ENCODE measurements around the gene PCDHGA7.
"Not testable (repeated sequence)": the region's sequence is repeated elsewhere in the genome, so short reads cannot be mapped to it uniquely, and the experiment has no call there.

Gene PCDHGA7

DNA sequence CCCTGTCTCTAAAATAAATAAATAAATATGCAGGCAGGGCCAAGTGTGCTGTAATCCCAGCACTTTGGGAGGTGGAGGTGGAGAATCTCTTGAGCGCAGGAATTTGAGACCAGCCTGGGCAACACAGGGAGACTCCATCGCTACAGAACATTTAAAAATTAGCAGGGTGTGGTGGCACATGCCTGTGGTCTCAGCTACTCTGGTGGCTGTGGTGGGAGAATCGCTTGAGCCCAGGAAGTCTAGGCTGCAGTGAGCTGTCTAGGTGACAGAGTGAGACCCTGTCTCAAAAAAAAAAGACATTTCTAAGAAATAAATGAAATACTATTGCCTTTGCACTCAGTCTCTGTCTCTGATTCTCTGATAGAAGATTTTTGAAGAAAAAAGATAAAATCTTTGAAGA lies 29.0 kb downstream of the PCDHGA7 start:
- Histone ChIP-seq H3K4me3 (ENCODE audit: low read depth, low read length) (no peak overlapping the region), H3K9me3 (ENCODE audit: control insufficient read depth, insufficient read depth, low read length) (no peaks in the 10 kb centered on the region), H3K4me1 (ENCODE audit: control insufficient read depth, insufficient read depth, low read length) (no peaks in the 10 kb centered on the region), H3K36me3 (ENCODE audit: control insufficient read depth, insufficient read depth, low read length) (no peaks in the 10 kb centered on the region), H3K27me3 (ENCODE audit: control insufficient read depth, insufficient read depth, low read length) (peaks cover 14% of the 10 kb centered on the region), H3K9ac (ENCODE audit: low read depth, low read length) (no peak overlapping the region)

GRCh38 chr5:141412854-141413539 lies 30.5 kb downstream of the PCDHGA7 start, which contains the start of gene PCDHGA10:
PCDHGA10 (plus strand) TSS chr5:141412987; CDS start chr5:141413176, 189 bp downstream.
- Histone ChIP-seq H3K9me3 (ENCODE audit: control insufficient read depth, insufficient read depth, low read length) (no peaks in the 10 kb centered on the region), H3K36me3 (ENCODE audit: control insufficient read depth, insufficient read depth, low read length) (no peaks in the 10 kb centered on the region), H3K4me3 (ENCODE audit: low read depth, low read length) (peak within 1 kb of the TSS; percentile 59), H3K9ac (ENCODE audit: low read depth, low read length) (peak within 1 kb of the TSS; percentile 28), H3K27me3 (ENCODE audit: control insufficient read depth, insufficient read depth, low read length) (peaks cover 15% of the 10 kb centered on the region), H3K4me1 (ENCODE audit: control insufficient read depth, insufficient read depth, low read length) (no peaks in the 10 kb centered on the region)

DNA sequence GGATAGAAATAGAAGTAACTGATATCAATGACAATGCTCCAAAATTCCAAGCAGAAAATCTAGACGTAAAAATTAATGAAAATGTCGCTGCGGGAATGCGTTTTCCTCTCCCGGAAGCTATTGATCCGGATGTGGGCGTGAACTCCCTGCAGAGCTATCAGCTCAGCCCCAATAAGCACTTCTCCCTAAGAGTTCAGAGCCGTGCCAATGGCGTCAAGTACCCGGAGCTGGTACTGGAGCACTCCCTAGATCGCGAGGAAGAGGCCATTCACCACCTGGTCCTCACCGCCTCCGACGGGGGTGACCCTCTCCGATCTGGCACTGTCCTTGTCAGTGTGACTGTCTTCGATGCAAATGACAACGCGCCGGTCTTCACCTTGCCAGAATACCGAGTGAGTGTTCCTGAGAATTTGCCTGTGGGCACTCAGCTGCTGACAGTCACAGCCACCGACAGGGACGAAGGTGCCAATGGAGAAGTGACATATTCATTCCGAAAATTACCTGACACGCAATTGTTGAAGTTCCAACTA lies 31.1 kb downstream of the PCDHGA7 start:
- peak overlapping the region; percentile 59 for H3K4me3 ChIP-seq (ENCODE audit: low read depth, low read length)
- peak overlapping the region; percentile 28 for H3K9ac ChIP-seq (ENCODE audit: low read depth, low read length)

DNA sequence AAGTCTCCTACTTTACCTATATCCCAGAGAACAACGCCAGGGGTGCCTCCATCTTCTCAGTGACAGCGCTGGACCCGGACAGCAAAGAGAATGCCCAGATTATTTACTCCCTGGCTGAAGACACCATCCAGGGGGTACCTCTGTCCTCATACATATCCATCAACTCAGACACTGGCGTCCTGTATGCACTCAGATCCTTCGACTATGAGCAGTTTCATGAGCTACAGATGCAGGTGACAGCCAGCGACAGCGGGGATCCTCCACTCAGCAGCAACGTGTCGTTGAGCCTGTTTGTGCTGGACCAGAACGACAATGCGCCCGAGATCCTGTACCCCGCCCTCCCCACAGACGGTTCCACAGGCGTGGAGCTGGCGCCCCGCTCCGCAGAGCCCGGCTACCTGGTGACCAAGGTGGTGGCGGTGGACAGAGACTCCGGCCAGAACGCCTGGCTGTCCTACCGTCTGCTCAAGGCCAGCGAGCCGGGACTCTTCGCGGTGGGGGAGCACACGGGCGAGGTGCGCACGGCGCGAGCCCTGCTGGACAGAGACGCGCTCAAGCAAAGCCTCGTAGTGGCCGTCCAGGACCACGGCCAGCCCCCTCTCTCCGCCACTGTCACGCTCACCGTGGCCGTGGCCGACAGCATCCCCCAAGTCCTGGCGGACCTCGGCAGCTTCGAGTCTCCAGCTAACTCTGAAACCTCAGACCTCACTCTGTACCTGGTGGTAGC lies 32.2 kb downstream of the PCDHGA7 start:
- not testable (repeated sequence) for H3K9me3 ChIP-seq (ENCODE audit: control insufficient read depth, insufficient read depth, low read length); H3K4me1 ChIP-seq (ENCODE audit: control insufficient read depth, insufficient read depth, low read length); H3K9ac ChIP-seq (ENCODE audit: low read depth, low read length); H3K4me3 ChIP-seq (ENCODE audit: low read depth, low read length); H3K36me3 ChIP-seq (ENCODE audit: control insufficient read depth, insufficient read depth, low read length)
- peaks cover 14% of the 10 kb centered on the region for H3K27me3 ChIP-seq (ENCODE audit: control insufficient read depth, insufficient read depth, low read length)

More for the DNA sequence above, 31.1 kb downstream of the PCDHGA7 start:
- no peaks in the 10 kb centered on the region for H3K36me3 ChIP-seq (ENCODE audit: control insufficient read depth, insufficient read depth, low read length)
- no peaks in the 10 kb centered on the region for H3K9me3 ChIP-seq (ENCODE audit: control insufficient read depth, insufficient read depth, low read length)
- H3K27me3 ChIP-seq (ENCODE audit: control insufficient read depth, insufficient read depth, low read length): peaks cover 17% of the 10 kb centered on the region
- no peaks in the 10 kb centered on the region for H3K4me1 ChIP-seq (ENCODE audit: control insufficient read depth, insufficient read depth, low read length)

DNA sequence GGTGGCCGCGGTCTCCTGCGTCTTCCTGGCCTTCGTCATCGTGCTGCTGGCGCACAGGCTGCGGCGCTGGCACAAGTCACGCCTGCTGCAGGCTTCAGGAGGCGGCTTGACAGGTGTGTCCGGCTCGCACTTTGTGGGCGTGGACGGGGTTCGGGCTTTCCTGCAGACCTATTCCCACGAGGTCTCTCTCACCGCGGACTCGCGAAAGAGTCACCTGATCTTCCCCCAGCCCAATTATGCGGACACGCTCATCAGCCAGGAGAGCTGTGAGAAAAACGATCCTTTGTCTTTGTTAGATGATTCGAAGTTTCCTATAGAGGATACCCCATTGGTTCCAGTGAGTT lies 32.7 kb downstream of the PCDHGA7 start:
- H3K9ac ChIP-seq (ENCODE audit: low read depth, low read length); H3K4me1 ChIP-seq (ENCODE audit: control insufficient read depth, insufficient read depth, low read length); H3K9me3 ChIP-seq (ENCODE audit: control insufficient read depth, insufficient read depth, low read length); H3K36me3 ChIP-seq (ENCODE audit: control insufficient read depth, insufficient read depth, low read length); H3K4me3 ChIP-seq (ENCODE audit: low read depth, low read length): not testable (repeated sequence)
- H3K27me3 ChIP-seq (ENCODE audit: control insufficient read depth, insufficient read depth, low read length): peaks cover 17% of the 10 kb centered on the region

DNA sequence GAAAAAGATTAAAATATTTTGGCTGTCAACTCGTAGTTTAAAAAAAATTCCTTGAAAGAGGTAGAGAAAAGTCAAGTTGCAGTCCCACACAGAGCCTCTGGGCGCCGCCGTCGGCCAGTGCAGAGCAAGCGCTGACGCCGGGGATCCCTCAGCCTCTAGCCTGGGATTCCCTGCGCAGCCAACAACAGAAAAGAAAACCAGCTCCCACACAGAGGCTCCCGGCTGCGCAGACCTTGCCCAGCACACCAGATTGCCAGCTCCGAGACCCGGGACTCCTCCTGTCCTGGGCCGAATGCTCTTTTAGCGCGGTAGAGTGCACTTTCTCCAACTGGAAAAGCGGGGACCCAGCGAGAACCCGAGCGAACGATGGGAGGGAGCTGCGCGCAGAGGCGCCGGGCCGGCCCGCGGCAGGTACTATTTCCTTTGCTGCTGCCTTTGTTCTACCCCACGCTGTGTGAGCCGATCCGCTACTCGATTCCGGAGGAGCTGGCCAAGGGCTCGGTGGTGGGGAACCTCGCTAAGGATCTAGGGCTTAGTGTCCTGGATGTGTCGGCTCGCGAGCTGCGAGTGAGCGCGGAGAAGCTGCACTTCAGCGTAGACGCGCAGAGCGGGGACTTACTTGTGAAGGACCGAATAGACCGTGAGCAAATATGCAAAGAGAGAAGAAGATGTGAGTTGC lies 35.1 kb downstream of the PCDHGA7 start, which contains the start of gene PCDHGB7:
TSS of gene PCDHGB7 (plus strand) at position 184 of the 679 bp plus-strand sequence. CDS start at position 367, 183 bp downstream.
- Histone ChIP-seq H3K4me3 (ENCODE audit: low read depth, low read length) (peak within 1 kb of the TSS; percentile 55), H3K27me3 (ENCODE audit: control insufficient read depth, insufficient read depth, low read length) (peaks cover 17% of the 10 kb centered on the region), H3K9ac (ENCODE audit: low read depth, low read length) (peak within 1 kb of the TSS; percentile 56)
- H3K36me3 ChIP-seq (ENCODE audit: control insufficient read depth, insufficient read depth, low read length); H3K4me1 ChIP-seq (ENCODE audit: control insufficient read depth, insufficient read depth, low read length); H3K9me3 ChIP-seq (ENCODE audit: control insufficient read depth, insufficient read depth, low read length): not testable (repeated sequence)

DNA sequence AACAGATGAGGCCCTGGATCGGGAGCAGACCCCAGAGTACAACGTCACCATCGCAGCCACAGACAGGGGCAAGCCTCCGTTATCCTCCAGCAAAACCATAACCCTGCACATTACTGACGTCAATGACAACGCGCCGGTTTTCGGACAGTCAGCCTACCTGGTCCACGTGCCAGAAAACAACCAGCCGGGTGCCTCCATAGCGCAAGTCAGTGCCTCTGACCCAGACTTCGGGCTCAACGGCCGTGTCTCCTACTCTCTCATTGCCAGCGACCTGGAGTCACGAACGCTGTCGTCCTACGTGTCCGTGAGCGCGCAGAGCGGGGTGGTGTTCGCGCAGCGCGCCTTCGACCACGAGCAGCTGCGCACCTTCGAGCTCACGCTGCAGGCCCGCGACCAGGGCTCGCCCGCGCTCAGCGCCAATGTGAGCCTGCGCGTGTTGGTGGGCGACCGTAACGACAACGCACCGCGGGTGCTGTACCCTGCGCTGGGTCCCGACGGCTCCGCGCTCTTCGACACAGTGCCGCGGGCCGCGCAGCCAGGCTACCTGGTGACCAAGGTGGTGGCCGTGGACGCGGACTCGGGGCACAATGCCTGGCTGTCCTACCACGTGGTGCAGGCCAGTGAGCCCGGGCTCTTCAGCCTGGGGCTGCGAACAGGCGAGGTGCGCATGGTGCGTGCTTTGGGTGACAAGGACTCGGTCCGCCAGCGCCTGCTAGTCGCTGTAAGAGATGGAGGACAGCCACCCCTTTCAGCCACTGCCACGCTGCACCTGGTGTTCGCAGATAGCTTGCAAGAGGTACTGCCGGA lies 36.7 kb downstream of the PCDHGA7 start:
- Histone ChIP-seq H3K9ac (ENCODE audit: low read depth, low read length) (no peak overlapping the region), H3K4me1 (ENCODE audit: control insufficient read depth, insufficient read depth, low read length) (no peaks in the 10 kb centered on the region), H3K4me3 (ENCODE audit: low read depth, low read length) (no peak overlapping the region), H3K9me3 (ENCODE audit: control insufficient read depth, insufficient read depth, low read length) (peaks cover 5% of the 10 kb centered on the region), H3K27me3 (ENCODE audit: control insufficient read depth, insufficient read depth, low read length) (peaks cover 17% of the 10 kb centered on the region), H3K36me3 (ENCODE audit: control insufficient read depth, insufficient read depth, low read length) (no peaks in the 10 kb centered on the region)

DNA sequence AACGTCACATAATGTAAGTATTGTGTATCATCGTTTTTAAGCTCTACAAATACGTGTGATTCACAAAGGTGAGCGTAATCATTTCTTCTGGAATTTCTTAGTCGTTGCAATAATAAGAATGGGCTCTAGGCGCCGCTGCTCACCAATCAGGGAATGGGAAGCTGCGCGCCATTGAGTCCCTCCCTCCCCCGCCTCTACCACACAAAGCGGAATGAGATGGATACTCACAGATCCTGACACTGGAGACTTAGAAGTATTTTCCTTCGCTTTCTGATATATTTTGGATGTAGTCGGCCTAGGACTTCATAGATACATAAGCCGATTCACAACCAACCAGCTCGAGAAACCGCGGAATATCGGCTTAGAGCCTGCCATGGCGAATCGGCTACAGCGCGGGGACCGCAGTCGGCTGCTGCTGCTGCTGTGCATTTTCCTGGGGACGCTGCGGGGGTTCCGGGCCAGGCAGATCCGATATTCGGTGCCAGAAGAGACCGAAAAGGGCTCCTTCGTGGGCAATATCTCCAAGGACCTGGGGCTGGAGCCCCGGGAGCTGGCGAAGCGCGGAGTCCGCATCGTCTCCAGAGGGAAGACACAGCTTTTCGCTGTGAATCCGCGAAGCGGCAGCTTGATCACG lies 38.4 kb downstream of the PCDHGA7 start, which contains the start of gene PCDHGA11:
TSS of gene PCDHGA11 (plus strand) at position 197 of the 634 bp plus-strand sequence. CDS start at position 374, 177 bp downstream.
- Histone ChIP-seq H3K9me3 (ENCODE audit: control insufficient read depth, insufficient read depth, low read length) (peaks cover 5% of the 10 kb centered on the region), H3K4me3 (ENCODE audit: low read depth, low read length) (peak within 1 kb of the TSS; percentile 52), H3K9ac (ENCODE audit: low read depth, low read length) (no peak within 1 kb of the TSS), H3K27me3 (ENCODE audit: control insufficient read depth, insufficient read depth, low read length) (peaks cover 17% of the 10 kb centered on the region), H3K4me1 (ENCODE audit: control insufficient read depth, insufficient read depth, low read length) (no peaks in the 10 kb centered on the region), H3K36me3 (ENCODE audit: control insufficient read depth, insufficient read depth, low read length) (no peaks in the 10 kb centered on the region)

DNA sequence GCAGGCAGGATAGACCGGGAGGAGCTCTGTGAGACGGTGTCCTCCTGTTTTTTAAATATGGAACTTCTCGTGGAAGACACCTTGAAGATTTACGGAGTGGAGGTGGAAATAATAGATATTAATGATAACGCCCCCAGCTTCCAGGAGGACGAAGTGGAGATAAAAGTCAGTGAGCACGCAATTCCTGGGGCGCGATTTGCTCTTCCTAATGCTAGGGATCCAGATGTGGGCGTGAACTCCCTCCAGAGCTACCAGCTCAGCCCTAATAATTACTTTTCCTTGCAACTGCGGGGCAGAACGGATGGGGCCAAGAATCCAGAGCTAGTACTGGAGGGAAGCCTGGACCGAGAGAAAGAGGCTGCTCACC lies 38.9 kb downstream of the PCDHGA7 start:
- H3K27me3 ChIP-seq (ENCODE audit: control insufficient read depth, insufficient read depth, low read length): peaks cover 17% of the 10 kb centered on the region
- H3K9me3 ChIP-seq (ENCODE audit: control insufficient read depth, insufficient read depth, low read length): peaks cover 5% of the 10 kb centered on the region
- no peaks in the 10 kb centered on the region for H3K4me1 ChIP-seq (ENCODE audit: control insufficient read depth, insufficient read depth, low read length)
- no peak overlapping the region for H3K9ac ChIP-seq (ENCODE audit: low read depth, low read length)
- H3K4me3 ChIP-seq (ENCODE audit: low read depth, low read length): peak overlapping the region; percentile 52
- no peaks in the 10 kb centered on the region for H3K36me3 ChIP-seq (ENCODE audit: control insufficient read depth, insufficient read depth, low read length)

- peaks cover 11% of the 10 kb centered on the region for H3K9me3 ChIP-seq (ENCODE audit: control insufficient read depth, insufficient read depth, low read length)
- H3K4me1 ChIP-seq (ENCODE audit: control insufficient read depth, insufficient read depth, low read length): no peaks in the 10 kb centered on the region
- no peak overlapping the region for H3K9ac ChIP-seq (ENCODE audit: low read depth, low read length)
- H3K27me3 ChIP-seq (ENCODE audit: control insufficient read depth, insufficient read depth, low read length): peaks cover 17% of the 10 kb centered on the region
- peaks cover 4% of the 10 kb centered on the region for H3K36me3 ChIP-seq (ENCODE audit: control insufficient read depth, insufficient read depth, low read length)
- no peak overlapping the region for H3K4me3 ChIP-seq (ENCODE audit: low read depth, low read length)
These were observed 40.3 kb downstream of the PCDHGA7 start for GRCh38 chr5:141422742-141423291.
